ENCODE measurements around the gene CXorf49.

The CXorf49 gene

GRCh38 chrX:71668248-71668595 lies 49.9 kb downstream of the CXorf49 start:
- no peak overlapping the region for H3K4me3 ChIP-seq (ENCODE audit: low read length in 2 of 2)
- H3K14ac ChIP-seq (ENCODE audit: low read length): no peak overlapping the region
- no peak overlapping the region for H3K23ac ChIP-seq (ENCODE audit: low read depth, low read length, poor library complexity)
- no peak overlapping the region for H3K4me2 ChIP-seq (ENCODE audit: insufficient read depth, low read length, poor library complexity, severe bottlenecking)
- H3K36me3 ChIP-seq (replicated peaks in 1 of 2; ENCODE audit: control insufficient read depth in 2 of 2, insufficient read depth in 2 of 2, low read length in 2 of 2): no peaks in the 10 kb centered on the region
- no peak overlapping the region for H2AK5ac ChIP-seq (ENCODE audit: low read depth, low read length)
- H3K27ac ChIP-seq (replicated peaks; ENCODE audit: low read length): no peak overlapping the region
- no peak overlapping the region for H3K4ac ChIP-seq (ENCODE audit: low read length)
- H2BK5ac ChIP-seq (ENCODE audit: low read length): no peak overlapping the region
- H3K9ac ChIP-seq (ENCODE audit: low read depth, low read length, poor library complexity): no peak overlapping the region
- H4K8ac ChIP-seq (ENCODE audit: low read depth, low read length): no peak overlapping the region
- H3K4me1 ChIP-seq (ENCODE audit: control insufficient read depth in 2 of 2, insufficient read depth in 1 of 2, low read depth in 1 of 2, low read length in 2 of 2): no peaks in the 10 kb centered on the region
- no peaks in the 10 kb centered on the region for H3K9me3 ChIP-seq (replicated peaks in 1 of 2; ENCODE audit: control insufficient read depth in 2 of 2, insufficient read depth in 1 of 2, low read depth in 1 of 2, low read length in 2 of 2)
- no peak overlapping the region for H2BK12ac ChIP-seq (ENCODE audit: low read length)
- no peak overlapping the region for H2BK15ac ChIP-seq (ENCODE audit: low read length)
- no CpG with 5 or more reads among the region's 16 CpGs for WGBS, 2 donors (ENCODE audit: extremely low coverage in 2 of 2, insufficient read length in 2 of 2, insufficient replicate concordance in 1 of 2)
- no peak overlapping the region for H4K91ac ChIP-seq (ENCODE audit: low read depth, low read length, poor library complexity)
- H2BK120ac ChIP-seq (ENCODE audit: low read depth, low read length): no peak overlapping the region
- H3K79me1 ChIP-seq (ENCODE audit: low read depth, low read length): no peaks in the 10 kb centered on the region
- H3K18ac ChIP-seq (ENCODE audit: low read length): no peak overlapping the region
- peaks cover 0 to 13% (median 0%) of the 10 kb centered on the region in 3 experiments for H3K27me3 ChIP-seq (ENCODE audit: control insufficient read depth in 3 of 3, insufficient read depth in 3 of 3, low read depth in 1 of 3, low read length in 3 of 3)
- H2AFZ ChIP-seq (ENCODE audit: low read length): no peak overlapping the region
- no peak for DNase-seq (ENCODE audit: low spot score)

- Histone ChIP-seq H3K4me1 (ENCODE audit: control insufficient read depth in 2 of 2, insufficient read depth in 1 of 2, low read depth in 1 of 2, low read length in 2 of 2) (no peaks in the 10 kb centered on the region), H2BK120ac (ENCODE audit: low read depth, low read length) (no peak within 1 kb of the TSS), H3K4ac (ENCODE audit: low read length) (no peak within 1 kb of the TSS), H3K18ac (ENCODE audit: low read length) (no peak within 1 kb of the TSS), H3K4me2 (ENCODE audit: insufficient read depth, low read length, poor library complexity, severe bottlenecking) (no peak within 1 kb of the TSS), H4K8ac (ENCODE audit: low read depth, low read length) (no peak within 1 kb of the TSS), H3K79me1 (ENCODE audit: low read depth, low read length) (no peaks in the 10 kb centered on the region), H2AK5ac (ENCODE audit: low read depth, low read length) (no peak within 1 kb of the TSS), H3K9ac (ENCODE audit: low read depth, low read length, poor library complexity) (no peak within 1 kb of the TSS), H2BK12ac (ENCODE audit: low read length) (no peak within 1 kb of the TSS), H3K4me3 (ENCODE audit: low read length in 2 of 2) (no peak within 1 kb of the TSS), H3K23ac (ENCODE audit: low read depth, low read length, poor library complexity) (no peak within 1 kb of the TSS), H2AFZ (ENCODE audit: low read length) (no peak within 1 kb of the TSS), H2BK15ac (ENCODE audit: low read length) (no peak within 1 kb of the TSS), H3K36me3 (replicated peaks in 1 of 2; ENCODE audit: control insufficient read depth in 2 of 2, insufficient read depth in 2 of 2, low read length in 2 of 2) (no peaks in the 10 kb centered on the region), H3K9me3 (replicated peaks in 1 of 2; ENCODE audit: control insufficient read depth in 2 of 2, insufficient read depth in 1 of 2, low read depth in 1 of 2, low read length in 2 of 2) (no peaks in the 10 kb centered on the region), H4K91ac (ENCODE audit: low read depth, low read length, poor library complexity) (no peak within 1 kb of the TSS), H3K27me3 (ENCODE audit: control insufficient read depth in 3 of 3, insufficient read depth in 3 of 3, low read depth in 1 of 3, low read length in 3 of 3) (peaks cover 0 to 13% (median 0%) of the 10 kb centered on the region in 3 experiments), H2BK5ac (ENCODE audit: low read length) (no peak within 1 kb of the TSS), H3K14ac (ENCODE audit: low read length) (no peak within 1 kb of the TSS), H3K27ac (replicated peaks; ENCODE audit: low read length) (no peak within 1 kb of the TSS)
- DNase-seq (ENCODE audit: low spot score): no peak
- WGBS, 2 donors (ENCODE audit: extremely low coverage in 2 of 2, insufficient read length in 2 of 2, insufficient replicate concordance in 1 of 2): no CpG with 5 or more reads among the region's 50 CpGs
Observed at GRCh38 chrX:71667328-71668247, 50.5 kb downstream of the CXorf49 start, which contains the start of gene LOC101059915. Gene LOC101059915 (plus strand): TSS chrX:71667546.

GRCh38 chrX:71666240-71667223 lies 51.6 kb downstream of the CXorf49 start:
- no peak overlapping the region for H2AFZ ChIP-seq (ENCODE audit: low read length)
- H3K9me3 ChIP-seq (replicated peaks in 1 of 2; ENCODE audit: control insufficient read depth in 2 of 2, insufficient read depth in 1 of 2, low read depth in 1 of 2, low read length in 2 of 2): no peaks in the 10 kb centered on the region
- H3K23ac ChIP-seq (ENCODE audit: low read depth, low read length, poor library complexity): no peak overlapping the region
- H3K9ac ChIP-seq (ENCODE audit: low read depth, low read length, poor library complexity): no peak overlapping the region
- no peak overlapping the region for H3K4me3 ChIP-seq (ENCODE audit: low read length in 2 of 2)
- H3K27ac ChIP-seq (replicated peaks; ENCODE audit: low read length): no peak overlapping the region
- no peak overlapping the region for H2AK5ac ChIP-seq (ENCODE audit: low read depth, low read length)
- no peak overlapping the region for H2BK5ac ChIP-seq (ENCODE audit: low read length)
- peaks cover 0 to 14% (median 0%) of the 10 kb centered on the region in 3 experiments for H3K27me3 ChIP-seq (ENCODE audit: control insufficient read depth in 3 of 3, insufficient read depth in 3 of 3, low read depth in 1 of 3, low read length in 3 of 3)
- no peak overlapping the region for H2BK15ac ChIP-seq (ENCODE audit: low read length)
- no peak overlapping the region for H3K18ac ChIP-seq (ENCODE audit: low read length)
- H3K4me2 ChIP-seq (ENCODE audit: insufficient read depth, low read length, poor library complexity, severe bottlenecking): no peak overlapping the region
- H4K91ac ChIP-seq (ENCODE audit: low read depth, low read length, poor library complexity): no peak overlapping the region
- no peak overlapping the region for H3K14ac ChIP-seq (ENCODE audit: low read length)
- no peak overlapping the region for H4K8ac ChIP-seq (ENCODE audit: low read depth, low read length)
- no CpG with 5 or more reads among the region's 48 CpGs for WGBS, 2 donors (ENCODE audit: extremely low coverage in 2 of 2, insufficient read length in 2 of 2, insufficient replicate concordance in 1 of 2)
- H3K79me1 ChIP-seq (ENCODE audit: low read depth, low read length): no peaks in the 10 kb centered on the region
- H3K4ac ChIP-seq (ENCODE audit: low read length): no peak overlapping the region
- no peaks in the 10 kb centered on the region for H3K36me3 ChIP-seq (replicated peaks in 1 of 2; ENCODE audit: control insufficient read depth in 2 of 2, insufficient read depth in 2 of 2, low read length in 2 of 2)
- no peak overlapping the region for H2BK12ac ChIP-seq (ENCODE audit: low read length)
- no peak overlapping the region for H2BK120ac ChIP-seq (ENCODE audit: low read depth, low read length)
- no peak for DNase-seq (ENCODE audit: low spot score)
- no peaks in the 10 kb centered on the region for H3K4me1 ChIP-seq (ENCODE audit: control insufficient read depth in 2 of 2, insufficient read depth in 1 of 2, low read depth in 1 of 2, low read length in 2 of 2)

DNA sequence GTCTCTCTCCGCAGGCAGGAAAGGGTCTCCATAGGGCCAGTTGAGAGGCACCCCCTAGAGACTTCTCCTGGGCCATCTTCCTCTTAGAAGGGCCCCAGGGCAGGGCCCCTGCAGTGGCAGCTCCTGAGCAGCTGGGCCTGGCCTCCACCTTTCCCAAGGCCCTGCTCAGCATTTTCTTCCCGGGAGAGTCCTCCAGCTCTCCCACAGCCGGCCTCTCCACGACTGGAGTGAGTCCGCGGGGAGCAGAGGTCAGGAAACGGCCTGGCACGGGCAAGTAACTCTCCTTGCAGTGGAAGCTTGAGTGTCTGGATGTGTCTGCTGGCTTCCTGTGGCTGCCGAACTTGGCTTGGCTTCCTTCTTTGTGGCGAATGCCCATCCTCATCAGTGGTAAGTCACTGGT lies 52.3 kb downstream of the CXorf49 start:
- Histone ChIP-seq H3K36me3 (replicated peaks in 1 of 2; ENCODE audit: control insufficient read depth in 2 of 2, insufficient read depth in 2 of 2, low read length in 2 of 2) (no peaks in the 10 kb centered on the region), H3K27ac (replicated peaks; ENCODE audit: low read length) (no peak overlapping the region), H3K18ac (ENCODE audit: low read length) (no peak overlapping the region), H2BK5ac (ENCODE audit: low read length) (no peak overlapping the region), H3K27me3 (ENCODE audit: control insufficient read depth in 3 of 3, insufficient read depth in 3 of 3, low read depth in 1 of 3, low read length in 3 of 3) (peaks cover 0 to 7% (median 0%) of the 10 kb centered on the region in 3 experiments), H2BK15ac (ENCODE audit: low read length) (no peak overlapping the region), H2AK5ac (ENCODE audit: low read depth, low read length) (no peak overlapping the region), H4K91ac (ENCODE audit: low read depth, low read length, poor library complexity) (no peak overlapping the region), H4K8ac (ENCODE audit: low read depth, low read length) (no peak overlapping the region), H3K4me2 (ENCODE audit: insufficient read depth, low read length, poor library complexity, severe bottlenecking) (no peak overlapping the region), H3K4me1 (ENCODE audit: control insufficient read depth in 2 of 2, insufficient read depth in 1 of 2, low read depth in 1 of 2, low read length in 2 of 2) (no peaks in the 10 kb centered on the region), H3K9ac (ENCODE audit: low read depth, low read length, poor library complexity) (no peak overlapping the region), H3K4me3 (ENCODE audit: low read length in 2 of 2) (no peak overlapping the region), H3K9me3 (replicated peaks in 1 of 2; ENCODE audit: control insufficient read depth in 2 of 2, insufficient read depth in 1 of 2, low read depth in 1 of 2, low read length in 2 of 2) (no peaks in the 10 kb centered on the region), H2AFZ (ENCODE audit: low read length) (no peak overlapping the region), H3K4ac (ENCODE audit: low read length) (no peak overlapping the region), H2BK120ac (ENCODE audit: low read depth, low read length) (no peak overlapping the region), H3K14ac (ENCODE audit: low read length) (no peak overlapping the region), H3K23ac (ENCODE audit: low read depth, low read length, poor library complexity) (no peak overlapping the region), H2BK12ac (ENCODE audit: low read length) (no peak overlapping the region), H3K79me1 (ENCODE audit: low read depth, low read length) (no peaks in the 10 kb centered on the region)
- no peak for DNase-seq (ENCODE audit: low spot score)
- WGBS, 2 donors (ENCODE audit: extremely low coverage in 2 of 2, insufficient read length in 2 of 2, insufficient replicate concordance in 1 of 2): no CpG with 5 or more reads among the region's 10 CpGs

Measured in neuronal stem cell (in vitro differentiated cells).